ENCODE data around the gene SMG6. TPM values are rescaled to one million over a fixed set of nuclear protein-coding genes. Genes with fewer than 3 reads are reported as not detected.
A peak's percentile ranks its signal among the peaks of the same experiment; 100 is the strongest.

The SMG6 gene
- total RNA-seq, 1 donor, result 49.3 TPM

DNA sequence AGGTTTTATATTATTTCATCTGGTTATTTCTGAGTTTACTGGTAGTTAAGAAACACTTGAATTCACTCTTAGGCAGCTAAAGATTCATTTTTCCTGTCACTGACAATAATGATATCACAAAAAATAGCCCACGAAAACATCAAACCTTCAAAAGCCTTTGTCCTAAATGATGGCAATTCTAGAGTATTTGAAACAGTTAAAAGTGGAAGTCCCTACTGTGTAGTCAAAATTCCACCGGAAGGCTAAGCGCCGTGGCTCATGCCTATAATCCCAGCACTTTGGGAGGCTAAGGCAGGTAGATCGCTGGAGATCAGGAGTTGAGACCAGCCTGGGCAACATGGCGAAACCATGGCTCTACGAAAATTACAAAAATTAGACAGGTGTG, 145.2 kb downstream of the SMG6 start:
- no peak overlapping the region for H3K4me3 ChIP-seq (ENCODE audit: low read depth, low read length)
- DNase-seq (ENCODE audit: low read depth), result no peak
- TF ChIP-seq, protein P1, sequence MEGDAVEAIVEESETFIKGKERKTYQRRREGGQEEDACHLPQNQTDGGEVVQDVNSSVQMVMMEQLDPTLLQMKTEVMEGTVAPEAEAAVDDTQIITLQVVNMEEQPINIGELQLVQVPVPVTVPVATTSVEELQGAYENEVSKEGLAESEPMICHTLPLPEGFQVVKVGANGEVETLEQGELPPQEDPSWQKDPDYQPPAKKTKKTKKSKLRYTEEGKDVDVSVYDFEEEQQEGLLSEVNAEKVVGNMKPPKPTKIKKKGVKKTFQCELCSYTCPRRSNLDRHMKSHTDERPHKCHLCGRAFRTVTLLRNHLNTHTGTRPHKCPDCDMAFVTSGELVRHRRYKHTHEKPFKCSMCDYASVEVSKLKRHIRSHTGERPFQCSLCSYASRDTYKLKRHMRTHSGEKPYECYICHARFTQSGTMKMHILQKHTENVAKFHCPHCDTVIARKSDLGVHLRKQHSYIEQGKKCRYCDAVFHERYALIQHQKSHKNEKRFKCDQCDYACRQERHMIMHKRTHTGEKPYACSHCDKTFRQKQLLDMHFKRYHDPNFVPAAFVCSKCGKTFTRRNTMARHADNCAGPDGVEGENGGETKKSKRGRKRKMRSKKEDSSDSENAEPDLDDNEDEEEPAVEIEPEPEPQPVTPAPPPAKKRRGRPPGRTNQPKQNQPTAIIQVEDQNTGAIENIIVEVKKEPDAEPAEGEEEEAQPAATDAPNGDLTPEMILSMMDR (IDR thresholded peaks at IDR 0.05; ENCODE audit: insufficient read depth, low read length), result no peak

DNA sequence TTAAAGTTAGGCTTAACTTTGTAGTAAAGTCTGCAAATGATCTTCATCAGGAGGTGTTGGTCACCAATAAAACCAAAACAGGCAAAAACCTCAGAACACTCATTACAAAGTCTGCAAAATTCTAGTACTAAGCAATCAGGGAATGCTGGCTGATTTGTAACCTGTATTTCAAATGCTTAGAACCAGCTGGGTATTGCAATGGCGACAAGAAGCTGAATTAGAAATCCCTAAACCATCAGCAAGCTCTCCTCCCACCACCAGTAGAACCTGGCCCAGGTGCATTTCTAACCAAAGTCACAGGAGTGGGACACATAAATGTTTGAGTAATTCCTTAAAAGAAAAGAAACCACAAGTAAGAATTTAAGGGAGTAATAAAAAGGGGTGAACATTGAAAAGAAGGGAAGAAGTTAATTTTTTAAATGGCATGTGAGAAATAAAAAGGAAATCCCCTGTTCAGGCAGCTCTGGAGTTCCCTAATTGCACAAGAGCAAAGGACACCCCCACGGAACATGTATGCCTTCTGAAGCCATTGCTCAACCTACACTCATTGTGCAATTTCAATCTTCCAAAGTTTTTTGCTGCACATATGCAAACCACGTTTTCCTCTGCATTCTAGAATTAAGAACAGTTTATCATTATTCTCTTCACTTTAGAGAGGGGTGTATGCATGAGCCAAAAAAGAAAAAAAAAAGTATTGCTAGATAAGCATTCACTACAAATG, 145.8 kb downstream of the SMG6 start:
- no peak overlapping the region for H3K4me3 ChIP-seq (ENCODE audit: low read depth, low read length)

DNA sequence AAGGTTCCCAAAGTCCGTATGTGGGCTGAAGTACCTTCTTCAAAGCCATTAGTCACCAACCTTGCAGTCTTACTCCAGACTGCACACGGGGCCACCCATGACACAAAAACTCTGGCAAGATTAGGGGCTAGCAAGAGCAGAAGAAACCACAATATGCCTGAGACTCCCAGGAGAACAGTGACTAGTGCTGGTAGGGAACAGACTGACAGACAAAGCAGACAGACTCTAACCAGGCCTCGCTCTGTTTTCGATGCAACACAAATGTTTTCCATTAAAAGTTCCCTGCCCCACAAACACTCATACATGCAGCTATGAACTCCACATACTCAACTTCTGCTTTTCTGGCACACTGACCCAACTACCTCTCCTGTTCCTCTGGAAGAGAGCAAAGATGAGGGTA, 146.5 kb downstream of the SMG6 start:
- H3K4me3 ChIP-seq (ENCODE audit: low read depth, low read length), result no peak overlapping the region
- TF ChIP-seq, protein P1 (IDR thresholded peaks at IDR 0.05; ENCODE audit: insufficient read depth, low read length), result no peak
- DNase-seq (ENCODE audit: low read depth), result peak; percentile 88

More for the DNA sequence above, 145.8 kb downstream of the SMG6 start:
- DNase-seq (ENCODE audit: low read depth), result peak; percentile 98
- TF ChIP-seq, protein P1 (IDR thresholded peaks at IDR 0.05; ENCODE audit: insufficient read depth, low read length), result no peak

DNA sequence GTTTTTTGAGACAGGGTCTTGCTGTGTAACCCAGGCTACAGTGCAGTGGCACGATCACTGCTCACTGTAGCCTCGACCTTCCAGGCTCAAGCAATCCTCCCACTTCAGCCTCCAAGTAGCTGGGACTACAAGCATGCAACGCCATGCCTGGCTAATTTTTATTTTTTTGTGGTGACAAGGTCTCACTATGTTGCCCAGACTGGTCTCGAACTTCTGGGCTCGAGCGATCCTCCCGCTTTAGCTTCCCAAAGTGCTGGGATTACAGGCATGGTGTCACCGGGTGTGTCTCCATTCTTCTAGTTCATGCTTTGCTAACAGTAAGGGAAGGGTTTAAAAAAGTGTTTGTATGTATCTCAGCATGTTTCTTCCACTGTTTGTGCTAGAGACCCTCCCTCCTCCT, 146.9 kb downstream of the SMG6 start:
- no peak for DNase-seq (ENCODE audit: low read depth)

DNA sequence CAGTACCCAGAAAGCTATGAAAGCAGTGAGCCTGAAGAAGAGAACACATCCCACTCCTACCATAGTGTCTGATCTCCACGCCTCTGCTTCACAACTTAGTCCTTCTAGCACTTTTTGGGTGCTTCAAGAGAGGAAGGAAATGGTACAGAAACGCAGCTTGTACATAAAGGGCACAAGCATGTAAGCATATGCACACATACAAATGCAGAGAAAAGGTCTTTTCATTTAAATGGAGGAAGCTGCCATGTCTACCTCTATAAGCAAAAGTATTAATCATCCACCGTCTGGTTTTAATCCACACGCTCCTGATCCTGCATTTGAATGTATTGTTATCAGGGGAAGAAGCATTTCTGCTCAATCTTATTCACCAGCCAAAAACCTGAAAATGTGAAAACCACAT, 148.0 kb downstream of the SMG6 start:
- no peak for DNase-seq (ENCODE audit: low read depth)
- TF ChIP-seq, protein P1 (IDR thresholded peaks at IDR 0.05; ENCODE audit: insufficient read depth, low read length), result no peak
- no peak overlapping the region for H3K4me3 ChIP-seq (ENCODE audit: low read depth, low read length)

More for the DNA sequence above, 146.9 kb downstream of the SMG6 start:
- TF ChIP-seq, protein P1 (IDR thresholded peaks at IDR 0.05; ENCODE audit: insufficient read depth, low read length), result no peak
- H3K4me3 ChIP-seq (ENCODE audit: low read depth, low read length), result no peak overlapping the region

DNA sequence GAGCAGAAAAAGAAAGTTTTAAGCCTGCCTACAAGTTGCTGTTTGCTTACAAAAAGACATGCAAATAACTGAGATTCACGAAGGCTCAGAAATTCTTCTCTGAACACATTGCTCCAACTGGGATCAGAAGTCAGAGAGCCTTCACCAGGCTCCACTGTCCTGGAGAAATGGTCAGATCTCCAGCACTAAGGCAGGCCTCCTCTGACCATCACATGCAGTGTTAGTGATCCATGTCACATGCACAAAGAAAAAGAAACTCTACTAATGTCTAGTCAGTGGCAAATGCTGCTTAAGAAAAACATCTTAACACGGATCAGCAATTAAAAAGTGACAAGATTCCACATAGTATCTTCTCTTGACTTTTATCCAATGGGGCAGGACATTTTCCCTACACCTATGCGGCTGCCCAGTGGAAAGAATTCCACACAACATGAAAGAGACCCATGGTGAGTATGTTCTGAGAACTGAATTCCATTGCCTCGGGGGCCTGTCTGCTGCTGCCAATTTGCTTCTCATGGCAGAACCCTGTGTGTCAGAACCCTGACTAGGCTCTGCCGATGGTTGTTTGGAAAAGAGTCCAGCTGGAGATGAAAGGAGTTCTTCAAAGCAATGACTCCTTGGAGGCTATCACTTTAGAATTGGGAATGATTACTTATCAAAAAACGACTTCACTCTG, 152.1 kb downstream of the SMG6 start:
- H3K4me3 ChIP-seq (ENCODE audit: low read depth, low read length), result no peak overlapping the region
- TF ChIP-seq, protein P1 (IDR thresholded peaks at IDR 0.05; ENCODE audit: insufficient read depth, low read length), result no peak
- no peak for DNase-seq (ENCODE audit: low read depth)
